ENCODE data around the gene DGKI.
"Not testable (repeated sequence)": the region's sequence is repeated elsewhere in the genome, so short reads cannot be mapped to it uniquely, and the experiment has no call there.

The DGKI gene

DNA sequence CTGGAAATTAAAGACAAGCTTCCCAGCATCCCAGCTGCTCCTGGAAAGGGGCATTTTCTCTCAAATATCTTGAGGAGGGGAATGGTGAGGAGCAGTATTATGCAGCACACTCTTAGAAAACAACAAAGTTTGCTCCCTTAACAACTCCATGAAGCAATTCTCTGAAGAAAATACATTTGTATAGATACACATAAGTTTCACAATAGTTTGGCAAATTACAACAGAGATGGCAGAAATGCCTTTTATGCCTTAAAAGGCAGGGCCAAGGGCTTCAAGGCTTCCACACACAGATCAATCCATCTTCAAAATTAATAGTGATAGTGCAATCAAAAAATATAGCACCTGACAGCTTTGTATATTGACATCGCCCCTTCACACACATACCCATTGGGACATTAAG lies 12.2 kb downstream of the DGKI start:
- no peak for DNase-seq

DNA sequence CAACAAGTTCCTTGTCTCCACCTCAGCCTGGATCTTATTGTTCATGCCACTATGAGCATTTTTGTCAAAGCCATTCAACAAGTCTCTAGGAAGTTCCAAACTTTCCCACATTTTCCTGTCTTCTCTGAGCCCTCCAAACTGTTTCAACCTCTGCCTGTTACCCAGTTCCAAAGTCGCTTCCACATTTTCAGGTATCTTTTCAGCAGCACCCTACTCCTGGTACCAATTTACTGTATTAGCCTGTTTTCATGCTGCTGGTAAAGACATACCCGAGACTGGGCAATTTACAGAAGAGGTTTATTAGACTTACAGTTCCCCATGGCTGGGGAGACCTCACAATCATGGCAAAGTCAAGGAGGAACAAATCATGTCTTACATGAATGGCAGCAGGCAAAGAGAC lies 13.8 kb downstream of the DGKI start:
- DNase-seq, result not testable (repeated sequence)

DNA sequence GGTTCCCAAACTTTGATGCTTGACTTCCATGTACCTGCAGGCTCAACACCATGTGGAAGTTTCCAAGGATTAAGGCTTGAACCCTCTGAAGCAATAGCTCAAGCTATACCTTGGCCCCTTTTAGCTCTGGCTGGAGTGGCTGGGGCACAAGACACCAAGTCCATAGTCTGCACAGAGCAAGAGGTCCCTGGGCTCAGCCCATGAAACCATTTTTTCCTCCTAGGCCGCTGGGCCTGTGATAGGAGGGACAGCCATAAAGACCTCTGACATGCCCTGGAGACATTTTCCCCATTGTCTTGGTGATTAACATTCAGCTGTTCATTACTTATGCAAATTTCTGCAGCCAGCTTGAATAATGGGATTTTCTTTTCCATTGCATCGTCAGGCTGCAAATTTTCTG lies 14.4 kb downstream of the DGKI start:
- DNase-seq, result no peak

DNA sequence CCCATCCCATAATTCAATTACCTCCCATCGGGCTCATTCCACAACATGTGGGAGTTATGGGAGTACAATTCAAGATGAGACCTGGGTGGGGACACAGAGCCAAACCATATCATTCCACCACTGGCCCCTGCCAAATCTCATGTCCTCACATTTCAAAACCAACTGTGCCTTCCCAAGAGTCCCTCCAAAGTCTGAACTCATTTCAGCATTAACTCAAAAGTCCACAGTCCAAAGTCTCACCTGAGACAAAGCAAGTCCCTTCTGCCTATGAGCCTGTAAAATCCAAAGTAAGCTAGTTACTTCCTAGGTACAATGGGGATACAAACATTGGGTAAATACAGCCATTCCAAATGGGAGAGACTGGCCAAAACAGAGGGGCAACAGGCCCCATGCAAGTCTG lies 15.2 kb downstream of the DGKI start:
- DNase-seq, result not testable (repeated sequence)

DNA sequence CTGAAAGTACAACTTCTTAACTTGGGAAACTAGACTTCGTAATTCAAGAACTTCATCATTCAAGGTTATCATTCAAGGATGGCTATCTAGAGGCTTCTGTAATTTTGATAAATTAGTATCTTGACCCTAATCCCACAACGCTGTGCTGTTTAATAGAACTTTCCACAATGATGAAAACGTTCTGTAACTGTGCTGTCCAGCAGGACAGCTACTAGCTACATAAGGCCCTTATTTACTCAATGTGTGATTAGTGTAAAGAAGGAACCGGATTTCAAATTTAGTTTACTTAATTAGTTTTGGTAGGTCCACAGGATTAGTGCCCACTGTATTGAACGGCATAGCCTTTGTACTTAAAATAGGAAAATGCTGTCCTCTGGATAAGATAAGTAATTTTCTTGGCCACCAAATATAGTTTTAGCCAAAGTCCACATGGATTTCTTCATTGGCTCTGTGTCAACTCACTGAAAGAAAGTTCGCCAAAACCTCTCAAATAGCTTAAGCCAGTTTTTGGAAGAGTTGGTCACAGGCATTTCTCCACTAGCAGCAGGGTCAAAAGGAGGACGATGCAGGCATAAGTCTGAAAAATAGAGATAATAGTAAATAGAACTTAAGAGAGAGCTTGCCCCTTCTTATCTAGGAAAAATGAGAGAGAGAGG lies 17.3 kb downstream of the DGKI start:
- no peak for DNase-seq

DNA sequence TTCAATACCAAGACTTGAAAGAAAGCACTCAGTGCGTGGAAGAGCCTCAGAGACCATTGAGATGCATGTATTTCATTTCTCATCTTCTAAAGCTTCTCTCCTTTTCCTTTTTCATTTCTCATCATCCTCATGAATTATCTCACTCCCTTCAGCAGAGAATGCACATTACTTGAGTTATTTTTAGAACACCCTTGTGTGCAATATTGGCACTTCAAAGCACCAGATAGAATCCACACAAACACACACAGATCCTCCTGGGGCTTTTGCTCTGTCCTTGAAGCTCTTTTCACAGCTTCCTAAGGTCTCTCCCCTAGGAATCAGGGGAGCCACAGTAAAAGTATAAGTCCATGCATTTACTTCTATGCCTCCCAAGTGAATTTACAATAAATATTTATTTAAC lies 18.3 kb downstream of the DGKI start:
- DNase-seq, result no peak

DNA sequence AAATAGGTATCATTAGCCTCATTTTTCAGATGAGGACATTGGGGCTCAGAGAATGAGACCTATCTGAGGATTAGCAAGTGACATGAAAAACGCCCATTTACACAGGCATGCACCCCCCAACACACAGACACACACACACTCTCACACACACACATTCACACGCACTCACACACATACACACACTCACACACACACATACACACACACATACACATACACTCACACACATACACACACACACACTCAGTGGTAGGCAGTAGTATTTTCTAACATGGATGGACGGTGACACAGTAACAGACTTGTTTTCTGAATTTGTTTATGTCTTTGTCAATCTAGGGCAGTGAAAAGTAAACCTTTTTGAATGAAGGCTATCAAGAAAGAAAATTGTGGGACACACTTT lies 21.3 kb downstream of the DGKI start:
- no peak for DNase-seq

DNA sequence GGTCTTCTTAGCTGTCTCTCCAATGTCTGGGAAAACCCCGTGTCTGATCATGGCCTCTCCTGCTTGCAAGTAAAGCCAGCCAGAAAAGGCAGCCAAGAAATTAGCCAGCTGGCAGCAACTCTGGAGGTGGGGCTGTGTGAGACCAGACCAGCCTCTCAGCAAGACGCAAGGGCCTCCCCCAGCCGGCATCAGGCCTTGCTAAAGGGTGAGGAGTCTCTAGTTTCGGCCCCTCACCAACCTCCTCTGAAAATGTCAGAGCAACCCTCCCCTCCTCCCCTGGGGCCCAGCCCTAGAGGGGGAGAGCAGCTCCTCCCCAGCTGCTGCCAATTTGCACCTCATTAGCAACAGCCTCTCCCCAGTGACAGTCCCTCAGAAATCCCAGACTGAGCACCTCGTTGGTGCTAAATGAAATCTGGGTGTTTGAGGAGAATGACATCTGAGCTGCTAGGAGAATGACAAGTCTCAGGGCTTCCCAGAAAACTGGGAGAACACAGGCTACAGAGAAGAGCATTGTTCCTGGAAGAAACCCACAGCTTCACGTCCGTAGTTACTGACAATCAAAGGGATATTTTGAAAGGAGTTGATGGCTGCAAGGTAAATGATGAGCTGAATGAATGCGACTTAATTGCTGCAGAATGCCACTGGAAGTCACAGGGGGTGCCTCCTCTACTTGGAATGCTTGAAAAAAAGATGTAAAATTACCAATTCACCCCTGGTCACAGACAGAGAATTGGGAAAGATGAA lies 25.9 kb downstream of the DGKI start:
- no peak for DNase-seq

DNA sequence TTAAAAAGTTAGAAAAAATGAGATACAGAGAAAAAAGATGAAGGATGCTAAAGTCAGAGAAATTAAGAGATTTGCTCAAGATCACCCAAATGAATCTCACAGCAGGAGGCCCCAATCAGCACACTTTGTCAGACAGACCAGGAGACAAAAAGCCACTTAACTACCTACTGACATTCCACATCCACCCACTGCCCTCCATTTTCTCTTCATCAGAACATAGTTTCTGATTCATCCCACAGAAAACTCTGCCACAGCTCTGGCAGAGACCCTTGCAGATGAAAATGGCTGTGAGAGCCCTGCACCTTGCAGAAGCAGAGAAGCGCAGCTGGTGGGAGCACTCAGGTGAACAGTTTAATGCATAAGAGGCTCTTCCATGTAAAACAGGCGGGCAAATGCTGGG lies 26.6 kb downstream of the DGKI start:
- no peak for DNase-seq

DNA sequence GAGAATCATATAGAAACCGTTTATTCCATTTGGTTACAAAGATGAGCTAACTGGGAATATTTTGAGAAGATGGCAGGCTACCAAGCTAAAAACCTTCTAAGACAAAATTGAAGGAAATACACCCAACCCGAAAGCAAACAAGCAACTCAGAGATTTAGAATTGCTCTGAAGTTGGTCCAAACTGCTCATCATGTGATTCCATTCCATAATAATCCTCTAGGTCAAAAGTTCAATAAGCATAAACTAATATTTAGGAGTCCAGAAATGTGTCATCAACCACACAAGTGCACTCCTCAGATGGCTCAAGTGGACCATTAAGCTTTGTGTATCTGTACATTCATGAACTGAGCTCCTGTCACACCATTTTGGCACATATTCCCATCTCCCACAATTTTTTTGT lies 28.7 kb downstream of the DGKI start:
- no peak for DNase-seq

DNA sequence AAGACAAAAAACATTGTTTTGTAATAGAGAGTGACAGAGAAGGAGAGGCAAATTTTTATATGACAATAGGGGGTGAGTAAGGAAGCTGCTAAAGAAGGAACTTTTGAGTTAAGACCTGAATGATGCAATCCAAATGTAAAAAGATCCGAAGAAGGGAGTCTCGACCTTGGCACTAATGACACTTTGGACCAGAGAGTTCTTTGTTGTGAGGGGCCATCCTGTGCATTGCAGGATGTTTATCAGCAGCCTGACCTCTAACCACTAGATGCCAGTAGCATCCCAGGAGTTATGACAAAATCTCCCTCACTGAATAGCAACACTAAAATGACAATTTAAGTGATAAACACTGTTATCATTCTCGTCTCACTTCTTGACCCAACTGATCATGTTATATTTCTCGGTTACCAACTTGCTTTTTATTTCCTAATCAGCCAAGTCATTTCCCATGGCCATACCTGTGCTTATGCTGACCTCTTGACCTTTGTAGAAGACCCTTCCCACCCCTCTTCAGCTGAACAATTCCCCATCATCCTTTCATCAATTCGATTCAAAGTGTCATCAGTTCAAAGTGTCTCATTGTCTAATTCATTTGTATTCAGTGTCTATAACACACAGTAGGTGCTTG lies 30.0 kb downstream of the DGKI start:
- DNase-seq, result no peak

DNA sequence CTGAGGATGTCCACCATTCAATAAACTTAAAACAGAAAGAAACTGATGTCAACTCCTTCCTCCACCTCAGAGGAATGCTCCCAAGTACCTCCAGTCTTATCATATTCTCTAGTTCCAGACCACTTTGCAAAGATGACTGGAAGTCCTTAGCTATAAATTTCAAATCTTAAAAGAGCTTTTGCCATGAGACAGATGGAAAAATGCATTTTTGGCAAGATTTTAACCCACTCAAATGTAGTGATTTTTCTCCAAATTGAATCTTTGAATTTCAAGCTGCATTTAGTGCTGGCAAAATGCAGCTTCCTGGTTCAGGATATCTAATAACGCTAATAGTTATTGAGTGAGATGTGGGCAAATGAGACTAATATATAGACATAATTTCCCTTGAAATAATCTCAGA lies 33.2 kb downstream of the DGKI start:
- no peak for DNase-seq

DNA sequence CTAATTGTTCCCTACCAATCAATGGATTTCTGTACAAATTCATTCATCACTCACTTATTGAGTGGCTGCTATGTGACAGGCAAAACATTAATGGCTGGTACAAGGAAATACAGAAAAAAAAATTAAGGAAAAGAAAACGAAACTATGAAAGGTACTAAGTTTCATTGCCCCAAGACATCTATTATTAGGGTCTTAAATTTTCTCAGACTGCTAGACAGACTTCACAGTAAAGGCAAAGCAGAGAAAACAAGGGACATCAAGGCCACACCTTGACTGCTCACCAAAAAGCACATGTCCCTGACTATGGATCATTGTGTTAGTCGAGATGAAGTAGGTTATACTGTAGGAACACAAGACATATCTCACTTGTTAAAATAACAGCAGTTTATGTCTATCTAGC lies 36.5 kb downstream of the DGKI start:
- no peak for DNase-seq

DNA sequence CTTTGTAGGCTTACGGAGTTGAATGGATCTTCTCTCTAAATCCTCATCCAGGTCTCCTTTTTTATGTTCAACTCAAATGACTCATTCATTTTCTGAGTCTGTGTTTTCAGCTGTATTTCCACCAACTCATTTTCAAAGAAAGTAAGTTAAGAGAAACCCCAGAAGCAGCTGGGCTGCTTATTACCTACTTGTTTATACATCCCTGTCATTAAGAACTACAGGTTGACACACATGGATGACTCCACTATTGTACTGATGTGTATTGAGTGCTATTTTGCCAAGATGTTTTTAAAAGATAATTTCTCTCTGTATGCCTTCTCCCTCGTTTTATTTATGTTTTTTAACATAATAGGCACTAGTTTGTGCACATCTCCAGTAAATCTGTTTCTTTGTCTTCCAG lies 41.9 kb downstream of the DGKI start:
- no peak for DNase-seq

DNA sequence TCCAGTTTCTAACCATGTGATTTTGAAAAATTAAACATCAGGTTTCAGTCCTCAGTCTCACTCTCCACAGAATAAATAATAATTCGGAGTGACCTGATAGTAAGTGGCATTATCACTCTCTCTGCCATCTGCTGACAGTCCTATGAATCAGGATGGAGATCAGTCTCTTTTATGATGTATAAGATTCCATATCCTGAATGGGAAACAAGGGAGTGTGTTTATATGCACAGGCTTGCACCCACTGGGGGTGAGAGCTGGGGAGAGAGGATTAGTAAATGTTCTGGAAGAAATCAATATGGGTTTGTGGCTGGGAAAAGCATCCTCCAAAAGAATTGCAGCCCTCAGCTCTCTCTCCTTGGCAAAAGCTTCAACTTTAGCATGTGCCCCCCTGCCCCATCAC lies 45.3 kb downstream of the DGKI start:
- DNase-seq, result no peak

DNA sequence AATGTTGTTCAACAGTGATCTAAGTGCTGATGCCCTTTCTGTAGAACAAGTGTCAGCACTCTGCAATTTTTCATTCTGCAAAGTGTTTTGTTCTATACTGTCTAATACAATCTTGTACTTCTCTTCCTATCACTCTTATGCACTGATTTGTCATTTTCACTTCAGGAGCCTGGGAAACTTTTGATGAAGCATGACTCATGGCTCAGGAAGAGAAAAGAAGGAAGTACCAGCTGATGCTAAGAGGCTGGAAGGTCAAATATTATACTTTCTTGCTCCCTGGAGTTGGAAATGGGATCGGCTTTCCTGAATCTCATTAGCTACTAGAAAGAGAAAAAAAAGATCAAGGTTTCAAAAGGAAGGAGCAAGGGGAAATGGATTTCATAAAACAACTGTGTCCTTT lies 45.8 kb downstream of the DGKI start:
- no peak for DNase-seq

DNA sequence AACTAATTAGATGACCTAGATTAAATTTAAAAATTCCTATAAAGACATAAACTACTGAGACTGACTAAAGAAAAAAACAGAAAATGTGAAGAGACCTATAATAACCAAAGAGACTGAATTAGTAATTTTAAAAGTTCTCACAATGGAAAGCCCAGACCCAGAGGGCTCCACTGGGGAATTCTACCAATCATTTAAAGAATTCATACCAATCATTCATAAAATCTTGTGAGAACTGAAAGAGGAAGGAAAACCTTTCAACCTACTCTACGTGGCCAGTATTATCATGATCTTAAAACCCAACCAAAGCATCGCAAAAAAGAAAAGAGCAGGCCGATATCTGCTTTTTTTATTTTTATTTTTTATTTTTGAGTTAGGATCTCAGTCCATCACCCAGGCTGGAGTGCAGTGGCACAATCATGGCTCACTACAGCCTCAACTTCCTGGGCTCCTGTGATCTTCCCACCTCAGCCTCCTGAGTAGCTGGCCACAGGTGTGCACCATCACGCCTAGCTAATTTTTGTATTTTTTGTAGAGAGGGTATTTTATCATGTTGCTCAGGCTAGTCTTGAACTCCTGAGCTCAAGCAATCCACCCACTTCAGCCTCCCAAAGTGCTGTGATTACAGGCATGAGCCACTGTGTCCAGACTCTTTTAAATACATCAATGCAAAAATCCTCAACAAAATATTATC lies 48.6 kb downstream of the DGKI start:
- DNase-seq, result no peak

DNA sequence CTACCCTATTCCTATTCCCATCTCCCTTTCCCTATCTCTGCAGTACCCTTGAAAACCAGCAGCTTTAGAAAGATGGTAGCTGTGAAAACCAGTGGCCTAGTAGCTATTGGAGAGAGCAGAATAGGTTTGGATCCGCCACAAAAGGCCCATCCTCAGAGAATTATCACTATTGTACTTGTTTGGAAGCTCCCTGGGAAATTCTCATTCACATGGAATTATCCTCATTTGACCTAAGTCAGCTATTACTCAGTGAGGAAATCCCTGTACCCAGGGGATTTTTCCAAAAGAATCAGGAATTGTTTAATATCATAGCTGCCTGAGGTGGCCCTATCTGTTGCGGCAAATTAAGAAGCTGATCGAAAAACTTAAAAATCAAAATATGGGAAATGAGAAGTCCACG lies 51.6 kb downstream of the DGKI start:
- DNase-seq, result no peak

DNA sequence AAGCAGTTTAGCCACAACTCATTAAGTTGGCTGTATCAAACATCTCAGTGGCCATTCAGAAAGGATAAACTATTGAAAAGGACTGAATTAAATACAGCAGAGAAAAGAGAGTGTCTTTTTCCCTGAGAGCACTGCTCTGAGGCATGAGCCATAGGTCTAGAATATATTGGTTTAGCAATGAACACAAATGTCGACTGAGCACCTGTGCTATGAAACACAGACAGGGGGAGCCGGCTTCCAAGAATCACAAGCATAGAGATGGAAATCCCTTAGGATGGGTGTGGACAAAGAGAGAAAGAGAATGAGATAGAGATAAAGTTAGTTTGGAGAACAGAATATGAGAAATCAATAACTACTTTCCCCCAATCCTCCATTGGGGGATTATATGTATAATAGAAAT lies 54.8 kb downstream of the DGKI start:
- no peak for DNase-seq

DNA sequence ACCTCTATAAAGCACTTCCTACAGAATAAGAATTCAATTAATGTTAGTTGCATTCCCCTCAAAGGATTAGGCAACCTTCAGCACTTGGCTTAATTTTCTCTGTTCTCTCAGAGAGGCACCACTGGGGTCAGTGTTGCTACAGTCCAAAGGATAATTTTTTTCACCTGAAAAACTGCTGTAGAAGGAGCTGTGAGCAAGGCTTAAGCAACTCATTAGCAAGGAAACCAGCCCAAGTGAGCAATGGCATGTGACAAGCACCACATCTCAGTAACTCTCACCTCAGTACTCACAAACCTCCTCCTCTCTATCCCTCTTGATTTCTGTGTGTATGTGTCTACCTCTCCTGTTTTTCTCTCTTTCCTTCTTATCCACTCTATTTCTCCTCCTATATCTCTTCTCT lies 55.9 kb downstream of the DGKI start:
- no peak for DNase-seq

DNA sequence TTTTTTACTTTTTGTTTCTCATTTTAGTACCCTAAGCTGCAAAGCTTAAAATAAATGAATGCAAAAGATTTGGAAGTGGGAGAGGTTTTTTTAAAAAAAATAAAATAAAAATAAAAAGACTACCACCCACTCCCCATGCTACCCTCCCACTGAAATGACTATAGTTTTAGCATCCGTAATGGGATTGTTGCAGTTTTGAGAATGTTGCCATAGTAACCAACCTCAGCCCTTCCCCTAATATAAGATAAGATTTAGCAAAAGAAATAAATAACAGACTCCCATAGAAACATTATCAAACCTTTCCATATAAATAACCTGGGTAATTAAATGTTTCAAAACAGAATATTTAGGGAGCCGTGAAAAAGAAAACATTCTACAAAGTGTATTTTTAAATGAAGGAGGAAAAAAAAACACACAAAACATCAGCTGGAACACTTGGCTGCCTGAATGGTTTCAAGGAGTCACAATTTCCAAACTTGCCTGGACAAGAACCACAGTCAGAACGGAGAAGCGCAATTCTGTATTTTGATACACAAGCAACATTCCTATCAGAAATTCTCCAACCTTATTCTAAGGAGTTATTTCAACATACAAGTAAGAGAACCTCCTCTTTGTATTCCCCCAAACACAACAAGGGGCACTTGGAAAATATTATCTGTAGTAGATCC lies 57.4 kb downstream of the DGKI start:
- DNase-seq, result no peak

DNA sequence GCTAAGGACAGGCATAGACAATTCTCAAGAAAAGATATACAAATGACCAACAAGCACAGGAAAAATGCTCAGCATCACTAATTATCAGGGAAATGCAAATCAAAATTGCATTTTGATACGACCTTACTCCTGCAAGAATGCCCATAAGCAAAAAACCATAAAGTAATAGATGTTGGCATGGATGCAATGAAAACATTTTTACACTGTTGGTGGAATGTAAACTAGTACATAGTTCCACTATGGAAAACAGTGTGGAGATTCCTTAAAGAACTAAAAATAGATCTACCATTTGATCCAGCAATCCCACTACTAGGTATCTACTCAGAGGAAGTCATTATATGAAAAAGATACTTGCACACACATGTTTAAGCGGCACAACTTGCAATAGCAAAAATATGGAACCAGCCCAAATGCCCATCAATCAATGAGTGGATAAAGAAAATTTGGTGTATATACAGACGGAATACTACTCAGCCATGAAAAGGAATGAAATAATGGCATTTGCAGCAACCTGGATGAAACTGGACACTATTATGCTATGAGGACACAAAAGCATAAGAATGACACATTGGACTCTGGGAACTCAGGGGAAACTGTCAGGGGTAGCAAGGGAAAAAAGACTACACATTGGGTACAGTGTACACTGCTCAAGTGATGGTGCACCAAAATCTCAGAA lies 59.3 kb downstream of the DGKI start:
- no peak for DNase-seq

DNA sequence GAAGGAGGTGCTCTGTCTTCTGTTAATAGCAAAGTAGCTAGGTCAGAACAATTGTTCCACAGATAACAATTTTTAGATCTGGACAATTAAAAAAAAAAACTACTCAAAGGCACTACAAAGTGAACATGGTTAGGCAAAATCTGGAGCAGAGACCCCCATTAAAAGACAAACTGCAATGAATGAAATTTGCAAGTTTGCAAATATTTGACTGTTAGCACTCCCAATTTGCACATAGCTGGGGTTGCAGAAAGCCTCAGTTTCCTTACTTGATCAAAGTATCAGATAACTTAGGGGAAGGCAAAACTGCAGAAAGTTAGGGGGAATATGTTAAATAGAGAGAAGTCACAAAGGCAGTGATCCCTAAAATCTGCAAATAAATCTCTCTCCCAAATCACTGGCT lies 68.3 kb downstream of the DGKI start:
- no peak for DNase-seq
